Osteoblast (primary cell): Measurements from ENCODE around the gene PCTP. TPM values are rescaled to one million over a fixed set of nuclear protein-coding genes. Genes with fewer than 3 reads are reported as not detected.
A peak's percentile ranks its signal among the peaks of the same experiment; 100 is the strongest.

ENCODE experiments used
- DNase-seq: peaks from one replicate; pipeline ENCODE4 v3.0.0; 2011; ENCODE audit warnings: low spot score, mixed read lengths; ENCODE audit not compliant: insufficient read length; ENCODE audit errors: missing footprints
- H2AFZ ChIP-seq: 2 replicates; pipeline ENCODE4 v1.6.0; 2011; ENCODE audit warnings: mild to moderate bottlenecking, low read length
- H3K27ac ChIP-seq: 2 replicates; pipeline ENCODE4 v1.5.1; 2011; ENCODE audit warnings: mild to moderate bottlenecking, low read depth, low read length, moderate library complexity
- H3K27me3 ChIP-seq: 2 replicates; pipeline ENCODE4 v1.6.0; 2012; ENCODE audit warnings: mild to moderate bottlenecking, control low read depth, inconsistent platforms, low read length, moderate library complexity; ENCODE audit not compliant: insufficient read depth
- H3K36me3 ChIP-seq: 2 replicates; pipeline ENCODE4 v1.5.1; 2011; ENCODE audit warnings: mild to moderate bottlenecking, low read length, control low read depth, moderate library complexity; ENCODE audit not compliant: insufficient read depth
- H3K4me1 ChIP-seq: 2 replicates; pipeline ENCODE4 v1.5.1; 2011; ENCODE audit warnings: mild to moderate bottlenecking, low read length, control low read depth, moderate library complexity; ENCODE audit not compliant: insufficient read depth
- H3K4me2 ChIP-seq: 2 replicates; pipeline ENCODE4 v1.6.0; 2011; ENCODE audit warnings: mild to moderate bottlenecking, low read length; ENCODE audit not compliant: insufficient read depth
- H3K4me3 ChIP-seq: fragments of 200-600 bp; sonication (generic); 3 replicates; pipeline ENCODE4 v1.5.1; 2012; ENCODE audit warnings: mild to moderate bottlenecking, low read length, inconsistent platforms; ENCODE audit not compliant: insufficient read depth
- H3K79me2 ChIP-seq: 2 replicates; pipeline ENCODE4 v1.6.0; 2012; ENCODE audit warnings: mild to moderate bottlenecking, low read length, control low read depth, inconsistent platforms; ENCODE audit not compliant: insufficient read depth
- H3K9me3 ChIP-seq: 2 replicates; pipeline ENCODE4 v1.5.1; 2011; ENCODE audit warnings: low read depth, low read length, control low read depth
- H4K20me1 ChIP-seq: 2 replicates; pipeline ENCODE4 v1.6.0; 2012; ENCODE audit warnings: mild to moderate bottlenecking, low read length, control low read depth; ENCODE audit not compliant: insufficient read depth
- total RNA-seq: library from RNA; depleted of rRNA; stranded (reverse); fragments of >200 nt; gene quantifications from 2 replicates; pipeline ENCODE4 v1.2.3, GENCODE V29; 2012
- TF ChIP-seq, protein P1 (sequence below): IDR thresholded peaks from 2 replicates; pipeline ENCODE4 v1.5.1; 2011; ENCODE audit warnings: mild to moderate bottlenecking, low read depth, low read length, moderate library complexity; ENCODE audit errors: extremely low read depth

Gene PCTP
- total RNA-seq, 1 donor = 9.8 TPM

DNA sequence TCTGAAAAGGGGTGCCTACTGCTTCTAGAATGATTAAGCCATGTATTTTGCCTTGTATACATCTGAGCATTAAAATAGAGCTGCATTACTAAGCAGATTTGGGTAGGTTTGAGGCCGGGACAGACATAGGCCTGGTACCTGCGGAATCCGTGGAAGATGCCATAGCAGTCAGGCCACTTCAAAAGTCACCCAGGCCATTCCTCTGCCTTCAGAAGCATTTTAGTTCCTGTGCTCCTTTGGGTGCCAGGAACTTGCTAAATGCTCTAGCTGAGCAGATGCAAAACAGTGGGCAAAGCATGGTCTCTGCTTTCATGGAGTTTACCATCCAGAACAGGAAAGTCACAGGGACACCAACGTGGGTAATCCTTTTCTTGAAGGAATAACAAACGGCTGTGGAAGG, 22.5 kb upstream of the PCTP start:
- TF ChIP-seq, protein P1, sequence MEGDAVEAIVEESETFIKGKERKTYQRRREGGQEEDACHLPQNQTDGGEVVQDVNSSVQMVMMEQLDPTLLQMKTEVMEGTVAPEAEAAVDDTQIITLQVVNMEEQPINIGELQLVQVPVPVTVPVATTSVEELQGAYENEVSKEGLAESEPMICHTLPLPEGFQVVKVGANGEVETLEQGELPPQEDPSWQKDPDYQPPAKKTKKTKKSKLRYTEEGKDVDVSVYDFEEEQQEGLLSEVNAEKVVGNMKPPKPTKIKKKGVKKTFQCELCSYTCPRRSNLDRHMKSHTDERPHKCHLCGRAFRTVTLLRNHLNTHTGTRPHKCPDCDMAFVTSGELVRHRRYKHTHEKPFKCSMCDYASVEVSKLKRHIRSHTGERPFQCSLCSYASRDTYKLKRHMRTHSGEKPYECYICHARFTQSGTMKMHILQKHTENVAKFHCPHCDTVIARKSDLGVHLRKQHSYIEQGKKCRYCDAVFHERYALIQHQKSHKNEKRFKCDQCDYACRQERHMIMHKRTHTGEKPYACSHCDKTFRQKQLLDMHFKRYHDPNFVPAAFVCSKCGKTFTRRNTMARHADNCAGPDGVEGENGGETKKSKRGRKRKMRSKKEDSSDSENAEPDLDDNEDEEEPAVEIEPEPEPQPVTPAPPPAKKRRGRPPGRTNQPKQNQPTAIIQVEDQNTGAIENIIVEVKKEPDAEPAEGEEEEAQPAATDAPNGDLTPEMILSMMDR = no peak
- Histone ChIP-seq H2AFZ (peak overlapping the region; percentile 69), H3K9me3 (no peaks in the 10 kb centered on the region), H3K4me2 (peak overlapping the region; percentile 34), H3K4me1 (peaks cover 62% of the 10 kb centered on the region), H3K79me2 (no peaks in the 10 kb centered on the region), H3K36me3 (no peaks in the 10 kb centered on the region), H3K27ac (peak overlapping the region; percentile 25), H4K20me1 (no peaks in the 10 kb centered on the region), H3K4me3 (no peak overlapping the region), H3K27me3 (no peaks in the 10 kb centered on the region)
- DNase-seq = no peak

DNA sequence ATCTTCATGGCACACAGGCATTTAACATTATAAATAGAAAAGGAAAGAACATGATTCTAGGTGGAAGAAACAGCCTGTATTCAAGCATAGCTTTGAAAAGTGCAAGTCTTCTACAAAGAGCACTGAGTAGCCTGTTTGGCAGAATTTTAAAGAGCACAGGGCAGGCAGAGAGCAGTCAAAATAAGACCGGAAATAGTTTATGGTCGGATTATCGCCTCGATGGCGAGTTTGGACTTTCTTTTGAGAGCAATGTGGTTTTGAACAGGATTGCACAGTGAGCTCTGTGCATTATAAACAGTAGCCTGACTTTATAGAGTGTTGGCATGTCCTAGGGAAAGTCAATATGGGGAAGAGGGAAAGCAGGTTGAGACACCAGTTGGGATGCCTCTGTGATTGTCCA, 22.0 kb upstream of the PCTP start:
- Histone ChIP-seq H3K36me3 (no peaks in the 10 kb centered on the region), H2AFZ (peak overlapping the region; percentile 69), H3K27ac (peak overlapping the region; percentile 25), H3K27me3 (no peaks in the 10 kb centered on the region), H3K4me1 (peaks cover 63% of the 10 kb centered on the region), H3K4me3 (no peak overlapping the region), H3K9me3 (no peaks in the 10 kb centered on the region), H3K4me2 (peak overlapping the region; percentile 34), H4K20me1 (no peaks in the 10 kb centered on the region), H3K79me2 (no peaks in the 10 kb centered on the region)
- TF ChIP-seq, protein P1 = no peak
- no peak for DNase-seq

DNA sequence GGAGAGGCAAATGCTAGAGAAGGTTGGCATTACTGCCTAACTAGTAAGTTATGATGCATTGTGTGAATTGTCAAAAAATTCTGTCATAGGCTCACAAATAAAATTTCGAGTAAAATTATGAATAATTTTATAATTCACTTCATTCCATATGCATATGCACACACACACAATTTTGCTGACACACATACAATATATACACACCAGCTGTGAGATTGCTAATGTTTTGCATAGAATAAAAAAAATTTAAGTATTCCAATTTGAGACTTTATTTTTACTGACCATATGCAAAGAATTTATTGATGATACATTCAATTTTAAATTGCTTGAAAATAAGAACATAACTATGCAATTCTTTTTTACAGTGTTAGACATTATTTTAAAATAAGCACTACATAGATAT, 21.4 kb upstream of the PCTP start:
- H3K79me2 ChIP-seq = no peaks in the 10 kb centered on the region
- no peak for DNase-seq
- no peaks in the 10 kb centered on the region for H3K27me3 ChIP-seq
- H2AFZ ChIP-seq = no peak overlapping the region
- H3K4me1 ChIP-seq = peaks cover 69% of the 10 kb centered on the region
- TF ChIP-seq, protein P1 = no peak
- no peak overlapping the region for H3K4me3 ChIP-seq
- H4K20me1 ChIP-seq = no peaks in the 10 kb centered on the region
- no peak overlapping the region for H3K27ac ChIP-seq
- no peak overlapping the region for H3K4me2 ChIP-seq
- H3K9me3 ChIP-seq = no peaks in the 10 kb centered on the region
- no peaks in the 10 kb centered on the region for H3K36me3 ChIP-seq

DNA sequence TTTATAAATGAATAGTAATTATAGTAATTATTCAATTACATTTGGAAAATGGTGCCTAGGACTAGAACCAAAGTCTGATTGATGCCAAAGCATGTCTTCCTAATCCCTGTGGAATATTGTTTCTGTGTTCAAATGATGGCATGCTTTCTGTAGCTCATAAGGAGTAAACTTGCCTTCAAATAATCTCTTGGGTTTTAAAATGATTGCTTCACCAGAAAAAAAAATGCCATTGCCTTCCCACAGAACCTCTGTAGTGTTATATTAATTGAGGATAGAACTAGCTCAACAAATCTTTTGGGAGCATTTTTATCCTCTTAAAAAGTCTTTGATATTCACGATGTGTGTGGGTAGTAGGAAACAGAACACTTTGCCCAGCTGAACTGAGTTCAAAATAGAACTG, 20.5 kb upstream of the PCTP start:
- Histone ChIP-seq H3K9me3 (no peaks in the 10 kb centered on the region), H3K36me3 (no peaks in the 10 kb centered on the region), H3K27me3 (no peaks in the 10 kb centered on the region), H3K79me2 (no peaks in the 10 kb centered on the region), H3K4me1 (peaks cover 69% of the 10 kb centered on the region), H3K27ac (no peak overlapping the region), H3K4me3 (no peak overlapping the region), H4K20me1 (no peaks in the 10 kb centered on the region), H2AFZ (peak overlapping the region; percentile 2), H3K4me2 (peak overlapping the region; percentile 17)
- no peak for DNase-seq
- TF ChIP-seq, protein P1 = no peak
